ENCODE data around the gene PTGDS. TPM values are rescaled to one million over a fixed set of nuclear protein-coding genes. Genes with fewer than 3 reads are reported as not detected.
A peak's percentile ranks its signal among the peaks of the same experiment; 100 is the strongest.

The PTGDS gene
- total and polyA plus RNA-seq, 12 donors = 1.1 to 812 (median 219) TPM

- WGBS, 4 donors = 80 to 92% (median 90%) methylated on average over 11 to 16 of the region's 16 CpGs
- Histone ChIP-seq H3K36me3 (replicated peaks in 1 of 2) (no peaks in the 10 kb centered on the region), H3K4me3 (no peak overlapping the region), H3K9me3 (replicated peaks in 1 of 3) (no peaks in the 10 kb centered on the region), H3K27me3 (peaks cover 16% of the 10 kb centered on the region), H3K27ac (peak overlapping the region in 2 of 5 donors; percentile 5 to 58), H3K4me1 (replicated peaks in 1 of 2) (peaks cover 0 to 7% of the 10 kb centered on the region in 2 donors)
- DNase-seq = no peak
- TF ChIP-seq POLR2A (IDR thresholded peaks at IDR 0.05) (no peak), CTCF (IDR thresholded peaks at IDR 0.05) (no peak)
- intact Hi-C loops (cut with DNase I) = no loop called here
Observed at GRCh38 chr9:136980669-136981478, 3.6 kb downstream of the PTGDS start.

GRCh38 chr9:136981588-136982231 lies 4.4 kb downstream of the PTGDS start:
- peak overlapping the region in 2 of 5 donors; percentile 5 to 68 for H3K27ac ChIP-seq
- intact Hi-C loops (cut with DNase I) = no loop called here
- peak in 2 of 7 donors; percentile 37 to 68 for DNase-seq

GRCh38 chr9:136982232-136983051 lies 5.1 kb downstream of the PTGDS start, which contains the start of gene LCNL1:
Gene LCNL1 (plus strand): TSS chr9:136982993. CDS start chr9:136983587, 594 bp downstream.
- Histone ChIP-seq H3K36me3 (replicated peaks in 1 of 2) (no peaks in the 10 kb centered on the region), H3K9me3 (replicated peaks in 1 of 3) (no peaks in the 10 kb centered on the region), H3K27ac (peak within 1 kb of the TSS in 1 of 5 donors; percentile 68), H3K4me3 (no peak within 1 kb of the TSS), H3K27me3 (peaks cover 19% of the 10 kb centered on the region), H3K4me1 (replicated peaks in 1 of 2) (peaks cover 0 to 7% of the 10 kb centered on the region in 2 donors)
- WGBS, 4 donors = 77 to 90% (median 83%) methylated on average over 2 to 18 of the region's 18 CpGs
- DNase-seq = no peak
- intact Hi-C loops (cut with DNase I) = no loop called here
- TF ChIP-seq POLR2A (IDR thresholded peaks at IDR 0.05) (no peak), CTCF (IDR thresholded peaks at IDR 0.05) (no peak)

More at GRCh38 chr9:136981588-136982231, 4.4 kb downstream of the PTGDS start:
- Histone ChIP-seq H3K9me3 (replicated peaks in 1 of 3) (no peaks in the 10 kb centered on the region), H3K4me1 (replicated peaks in 1 of 2) (peaks cover 0 to 7% of the 10 kb centered on the region in 2 donors), H3K36me3 (replicated peaks in 1 of 2) (no peaks in the 10 kb centered on the region), H3K27me3 (peaks cover 19% of the 10 kb centered on the region), H3K4me3 (no peak overlapping the region)
- WGBS, 4 donors = 52 to 73% (median 67%) methylated on average over 3 to 17 of the region's 17 CpGs
- TF ChIP-seq POLR2A (IDR thresholded peaks at IDR 0.05) (no peak), CTCF (IDR thresholded peaks at IDR 0.05) (no peak)

GRCh38 chr9:136983167-136983566 lies 5.9 kb downstream of the PTGDS start:
- no peak overlapping the region for H3K4me3 ChIP-seq
- H3K4me1 ChIP-seq (replicated peaks in 1 of 2) = peaks cover 0 to under 1% of the 10 kb centered on the region in 2 donors
- no peaks in the 10 kb centered on the region for H3K36me3 ChIP-seq (replicated peaks in 1 of 2)
- no peak for DNase-seq
- H3K27me3 ChIP-seq = peaks cover 19% of the 10 kb centered on the region
- TF ChIP-seq CTCF (IDR thresholded peaks at IDR 0.05) (no peak), POLR2A (IDR thresholded peaks at IDR 0.05) (no peak)
- no peaks in the 10 kb centered on the region for H3K9me3 ChIP-seq (replicated peaks in 1 of 3)
- intact Hi-C loops (cut with DNase I) = no loop called here
- WGBS, 4 donors = 83 to 92% (median 84%) methylated on average over 2 to 9 of the region's 9 CpGs
- no peak overlapping the region for H3K27ac ChIP-seq

All from adrenal gland (tissue), 12 donors.